Measurements from ENCODE around the gene IKZF2. TPM values are rescaled to one million over a fixed set of nuclear protein-coding genes. Genes with fewer than 3 reads are reported as not detected.

The IKZF2 gene
- total and polyA plus RNA-seq, 2 donors (not counting 3 experiments of a cell fraction or from before 2014, with no cell fraction given): 0.08 to 0.46 TPM

- no peak for FAIRE-seq
Measured at GRCh38 chr2:212958757-212959295, 192.6 kb downstream of the IKZF2 start.

More at GRCh38 chr2:212958757-212959295, 192.6 kb downstream of the IKZF2 start:
- Histone ChIP-seq H3K27me3 (ENCODE audit: control insufficient read depth in 2 of 2, insufficient read depth in 2 of 2, low read length in 2 of 2) (no peaks in the 10 kb centered on the region), H3K4me2 (ENCODE audit: insufficient read depth, low read length) (no peak overlapping the region), H3K9me1 (replicated peaks; ENCODE audit: control insufficient read depth, extremely low read depth, insufficient read depth, low read length) (no peaks in the 10 kb centered on the region), H3K9me3 (replicated peaks; ENCODE audit: control insufficient read depth, insufficient read depth, low read length) (no peaks in the 10 kb centered on the region), H3K4me3 (replicated peaks in 1 of 3; ENCODE audit: insufficient read depth in 1 of 3, low read depth in 1 of 3, low read length in 3 of 3) (no peak overlapping the region), H3K27ac (ENCODE audit: insufficient read depth, low read depth, low read length) (no peak overlapping the region), H3K4me1 (ENCODE audit: control insufficient read depth, extremely low read depth, insufficient read depth, low read length) (no peaks in the 10 kb centered on the region), H4K20me1 (replicated peaks; ENCODE audit: control insufficient read depth, extremely low read depth, insufficient read depth, low read length) (no peaks in the 10 kb centered on the region), H3K9ac (replicated peaks; ENCODE audit: extremely low read depth, insufficient read depth, low read length) (no peak overlapping the region), H3K79me2 (ENCODE audit: control insufficient read depth, insufficient read depth, low read length) (no peaks in the 10 kb centered on the region), H3K36me3 (ENCODE audit: control insufficient read depth in 2 of 2, extremely low read depth in 1 of 2, insufficient read depth in 2 of 2, low read length in 2 of 2) (no peaks in the 10 kb centered on the region), H2AFZ (ENCODE audit: low read depth, low read length) (no peak overlapping the region)
- ChIA-PET POLR2A (no interaction called here), CTCF (interaction anchor here (1.1 to 1.7 kb wide), 5 partner anchors 8 to 194 kb away, joined by 3 to 6 read pairs (median 4); no protein-coding TSS in a partner anchor)
- no peak for DNase-seq (ENCODE audit: low read depth, low spot score)
- BruUV-seq (replicated peaks): no TSS peak
- TF ChIP-seq CTCF (IDR thresholded peaks at IDR 0.05; ENCODE audit: extremely low read depth in 1 of 2, insufficient read depth in 1 of 2, low read depth in 1 of 2, low read length in 2 of 2) (no peak), JUN (IDR thresholded peaks at IDR 0.05; ENCODE audit: borderline replicate concordance, insufficient read depth, insufficient read length, low read depth) (no peak), POLR2AphosphoS5 (IDR thresholded peaks at IDR 0.05; ENCODE audit: insufficient read depth, low read depth, low read length) (no peak), FOS (IDR thresholded peaks at IDR 0.05; ENCODE audit: borderline replicate concordance, insufficient read depth, low read length) (no peak), GATA2 (IDR thresholded peaks at IDR 0.05; ENCODE audit: insufficient read depth, insufficient read length, low read depth, low read length) (no peak), POLR2A (IDR thresholded peaks at IDR 0.05; ENCODE audit: low read depth, low read length) (no peak), EZH2 (IDR thresholded peaks at IDR 0.05; ENCODE audit: borderline replicate concordance, low read depth, low read length, severe bottlenecking) (no peak), MYC (IDR thresholded peaks at IDR 0.05; ENCODE audit: low read depth, low read length) (no peak), MAX (IDR thresholded peaks at IDR 0.05; ENCODE audit: insufficient read depth, insufficient read length) (no peak)
- dilution Hi-C loops (cut with MboI; ENCODE audit: extremely low pct_ligation_motif_present, low sequenced_read_pairs) (no loop called here), intact Hi-C loops (cut with micrococcal nuclease) (no loop called here)

Data from endothelial cell of umbilical vein (primary cell).